ENCODE results near the gene NME4. TPM values are rescaled to one million over a fixed set of nuclear protein-coding genes. Genes with fewer than 3 reads are reported as not detected.

NME4 gene
- total and polyA plus RNA-seq, 10 of the 15 experiments (the other 5 are each of a cell fraction or from before 2014, with no cell fraction given): 11.0 to 235 (median 97.7) TPM

DNA sequence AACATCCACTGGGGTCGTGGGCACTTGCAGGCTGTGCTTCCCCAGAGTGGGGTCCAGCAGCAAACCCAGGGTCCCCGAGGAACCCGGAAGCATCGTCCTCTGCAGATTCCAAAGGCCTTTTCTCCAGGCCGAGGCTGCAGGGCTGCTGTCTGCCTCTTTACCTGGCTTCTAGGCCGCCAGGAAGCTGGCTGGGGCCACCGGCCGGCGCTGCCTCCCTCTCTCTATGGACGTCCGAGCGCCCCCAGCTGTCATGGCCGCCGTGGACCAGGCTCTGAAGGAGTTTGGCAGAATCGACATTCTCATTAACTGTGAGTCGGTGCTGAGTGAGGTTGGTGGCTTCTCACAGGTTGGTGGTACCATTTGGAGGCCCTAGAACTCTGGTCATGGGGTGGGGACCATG lies 10.3 kb downstream of the NME4 start:
- RAD21 ChIA-PET (ENCODE audit: unreplicated experiment): no interaction called here
- Histone ChIP-seq H3K27me3 (replicated peaks in 1 of 2; ENCODE audit: control insufficient read depth in 2 of 2, insufficient read depth in 2 of 2, low read length in 1 of 2) (no peaks in the 10 kb centered on the region), H4K20me1 (ENCODE audit: control insufficient read depth, insufficient read depth) (no peaks in the 10 kb centered on the region), H3K4me3 (no peak overlapping the region), H3K4me1 (ENCODE audit: control insufficient read depth, insufficient read depth, low read length) (no peaks in the 10 kb centered on the region), H3K4me2 (ENCODE audit: control insufficient read depth, insufficient read depth) (no peak overlapping the region), H3K9ac (ENCODE audit: control insufficient read depth, insufficient read depth, low read length) (no peak overlapping the region), H3K36me3 (ENCODE audit: control insufficient read depth in 2 of 2, insufficient read depth in 2 of 2, low read length in 1 of 2) (no peaks in the 10 kb centered on the region), H2AFZ (ENCODE audit: control insufficient read depth, low read depth, low read length) (no peak overlapping the region), H3K27ac (ENCODE audit: control insufficient read depth, insufficient read depth) (no peak overlapping the region), H3K9me3 (replicated peaks; ENCODE audit: control insufficient read depth, insufficient read depth, low read length) (no peaks in the 10 kb centered on the region), H3K79me2 (ENCODE audit: control insufficient read depth, insufficient read depth, low read length) (no peaks in the 10 kb centered on the region)
- CTCF ChIA-PET: no interaction called here
- 83% methylated on average over 16 of the region's 16 CpGs for WGBS (ENCODE audit: insufficient coverage, insufficient replicate concordance, low lambda C conversion rate, missing lambda C conversion rate)
- intact Hi-C loops (cut with micrococcal nuclease; ENCODE audit: unreplicated experiment): no loop called here
- DNase-seq (ENCODE audit: low read depth, low spot score) (no peak), ATAC-seq (no peak), FAIRE-seq (no peak)
- SMC1A ChIA-PET (ENCODE audit: uncharacterized antibody, unreplicated experiment): no interaction called here
- in situ Hi-C loops (cut with MboI): no loop called here
- BruUV-seq (replicated peaks): no TSS peak
- POLR2A ChIA-PET: no interaction called here
- TF ChIP-seq GABPA (IDR thresholded peaks at IDR 0.05; ENCODE audit: low read depth) (no peak), KLF5 (IDR thresholded peaks at IDR 0.05; ENCODE audit: partially characterized antibody) (no peak), EGR1 (IDR thresholded peaks at IDR 0.05; ENCODE audit: borderline replicate concordance in 1 of 2, low read depth in 2 of 2, low read length in 2 of 2) (no peak), SMAD5 (IDR thresholded peaks at IDR 0.05; ENCODE audit: low read depth) (no peak), HDGF (IDR thresholded peaks at IDR 0.05) (no peak), NFYB (IDR thresholded peaks at IDR 0.05; ENCODE audit: insufficient read depth, low read depth, low read length) (no peak), TCF7 (IDR thresholded peaks at IDR 0.05; ENCODE audit: borderline replicate concordance) (no peak), MXI1 (IDR thresholded peaks at IDR 0.05; ENCODE audit: low read depth, low read length) (no peak), MYB (IDR thresholded peaks at IDR 0.05; ENCODE audit: borderline replicate concordance, low read depth, low read length) (no peak), STAT3 (IDR thresholded peaks at IDR 0.05; ENCODE audit: low read depth, low read length) (no peak), IKZF1 (conservative IDR thresholded peaks at IDR 0.05) (no peak), CEBPB (IDR thresholded peaks at IDR 0.05; ENCODE audit: borderline replicate concordance in 1 of 2, low read depth in 2 of 2, low read length in 2 of 2) (no peak), MTA2 (IDR thresholded peaks at IDR 0.05; ENCODE audit: low read depth) (no peak), TCF3 (IDR thresholded peaks at IDR 0.05; ENCODE audit: borderline replicate concordance, insufficient read depth, low read depth, low read length) (no peak)
- TF ChIP-seq, protein P1, sequence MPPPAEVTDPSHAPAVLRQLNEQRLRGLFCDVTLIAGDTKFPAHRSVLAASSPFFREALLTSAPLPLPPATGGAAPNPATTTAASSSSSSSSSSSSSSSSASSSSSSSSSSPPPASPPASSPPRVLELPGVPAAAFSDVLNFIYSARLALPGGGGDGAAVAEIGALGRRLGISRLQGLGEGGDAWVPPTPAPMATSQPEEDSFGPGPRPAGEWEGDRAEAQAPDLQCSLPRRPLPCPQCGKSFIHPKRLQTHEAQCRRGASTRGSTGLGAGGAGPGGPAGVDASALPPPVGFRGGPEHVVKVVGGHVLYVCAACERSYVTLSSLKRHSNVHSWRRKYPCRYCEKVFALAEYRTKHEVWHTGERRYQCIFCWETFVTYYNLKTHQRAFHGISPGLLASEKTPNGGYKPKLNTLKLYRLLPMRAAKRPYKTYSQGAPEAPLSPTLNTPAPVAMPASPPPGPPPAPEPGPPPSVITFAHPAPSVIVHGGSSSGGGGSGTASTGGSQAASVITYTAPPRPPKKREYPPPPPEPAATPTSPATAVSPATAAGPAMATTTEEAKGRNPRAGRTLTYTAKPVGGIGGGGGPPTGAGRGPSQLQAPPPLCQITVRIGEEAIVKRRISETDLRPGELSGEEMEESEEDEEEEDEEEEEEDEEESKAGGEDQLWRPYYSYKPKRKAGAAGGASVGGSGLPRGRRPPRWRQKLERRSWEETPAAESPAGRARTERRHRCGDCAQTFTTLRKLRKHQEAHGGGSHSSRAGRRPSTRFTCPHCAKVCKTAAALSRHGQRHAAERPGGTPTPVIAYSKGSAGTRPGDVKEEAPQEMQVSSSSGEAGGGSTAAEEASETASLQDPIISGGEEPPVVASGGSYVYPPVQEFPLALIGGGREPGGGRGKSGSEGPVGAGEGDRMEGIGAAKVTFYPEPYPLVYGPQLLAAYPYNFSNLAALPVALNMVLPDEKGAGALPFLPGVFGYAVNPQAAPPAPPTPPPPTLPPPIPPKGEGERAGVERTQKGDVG (CRISPR knock-in tag; IDR thresholded peaks at IDR 0.05): no peak
- TF ChIP-seq, protein P2, sequence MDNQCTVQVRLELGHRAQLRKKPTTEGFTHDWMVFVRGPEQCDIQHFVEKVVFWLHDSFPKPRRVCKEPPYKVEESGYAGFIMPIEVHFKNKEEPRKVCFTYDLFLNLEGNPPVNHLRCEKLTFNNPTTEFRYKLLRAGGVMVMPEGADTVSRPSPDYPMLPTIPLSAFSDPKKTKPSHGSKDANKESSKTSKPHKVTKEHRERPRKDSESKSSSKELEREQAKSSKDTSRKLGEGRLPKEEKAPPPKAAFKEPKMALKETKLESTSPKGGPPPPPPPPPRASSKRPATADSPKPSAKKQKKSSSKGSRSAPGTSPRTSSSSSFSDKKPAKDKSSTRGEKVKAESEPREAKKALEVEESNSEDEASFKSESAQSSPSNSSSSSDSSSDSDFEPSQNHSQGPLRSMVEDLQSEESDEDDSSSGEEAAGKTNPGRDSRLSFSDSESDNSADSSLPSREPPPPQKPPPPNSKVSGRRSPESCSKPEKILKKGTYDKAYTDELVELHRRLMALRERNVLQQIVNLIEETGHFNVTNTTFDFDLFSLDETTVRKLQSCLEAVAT (IDR thresholded peaks at IDR 0.05): no peak
- TF ChIP-seq, protein P3, sequence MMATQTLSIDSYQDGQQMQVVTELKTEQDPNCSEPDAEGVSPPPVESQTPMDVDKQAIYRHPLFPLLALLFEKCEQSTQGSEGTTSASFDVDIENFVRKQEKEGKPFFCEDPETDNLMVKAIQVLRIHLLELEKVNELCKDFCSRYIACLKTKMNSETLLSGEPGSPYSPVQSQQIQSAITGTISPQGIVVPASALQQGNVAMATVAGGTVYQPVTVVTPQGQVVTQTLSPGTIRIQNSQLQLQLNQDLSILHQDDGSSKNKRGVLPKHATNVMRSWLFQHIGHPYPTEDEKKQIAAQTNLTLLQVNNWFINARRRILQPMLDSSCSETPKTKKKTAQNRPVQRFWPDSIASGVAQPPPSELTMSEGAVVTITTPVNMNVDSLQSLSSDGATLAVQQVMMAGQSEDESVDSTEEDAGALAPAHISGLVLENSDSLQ (IDR thresholded peaks at IDR 0.05): no peak
- TF ChIP-seq, protein P4, sequence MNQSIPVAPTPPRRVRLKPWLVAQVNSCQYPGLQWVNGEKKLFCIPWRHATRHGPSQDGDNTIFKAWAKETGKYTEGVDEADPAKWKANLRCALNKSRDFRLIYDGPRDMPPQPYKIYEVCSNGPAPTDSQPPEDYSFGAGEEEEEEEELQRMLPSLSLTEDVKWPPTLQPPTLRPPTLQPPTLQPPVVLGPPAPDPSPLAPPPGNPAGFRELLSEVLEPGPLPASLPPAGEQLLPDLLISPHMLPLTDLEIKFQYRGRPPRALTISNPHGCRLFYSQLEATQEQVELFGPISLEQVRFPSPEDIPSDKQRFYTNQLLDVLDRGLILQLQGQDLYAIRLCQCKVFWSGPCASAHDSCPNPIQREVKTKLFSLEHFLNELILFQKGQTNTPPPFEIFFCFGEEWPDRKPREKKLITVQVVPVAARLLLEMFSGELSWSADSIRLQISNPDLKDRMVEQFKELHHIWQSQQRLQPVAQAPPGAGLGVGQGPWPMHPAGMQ (IDR thresholded peaks at IDR 0.05; ENCODE audit: borderline replicate concordance): no peak
